A673 (cell line): ENCODE results near the gene ZBTB16. TPM values are rescaled to one million over a fixed set of nuclear protein-coding genes. Genes with fewer than 3 reads are reported as not detected.

Source experiments
- BruUV-seq: library from RNA; stranded (reverse); fragments of 400-500 nt; replicated peaks from 2 replicates; lab custom pipeline; 2021; lab: Mats Ljungman, UMichigan
- CTCF ChIA-PET: fragments of 300-600 bp; sonication (Branson Sonifier 250); formaldehyde crosslinking; loops from one replicate; lab custom pipeline; 2022; ENCODE audit warnings: antibody characterized with exemption; lab: Charles Lee
- POLR2A ChIA-PET: fragments of 300-600 bp; sonication (Branson Sonifier 250); formaldehyde crosslinking; loops from one replicate; lab custom pipeline; 2022; ENCODE audit warnings: antibody characterized with exemption; ENCODE audit not compliant: low non-redundant PET; lab: Charles Lee
- DNase-seq: peaks from one replicate; pipeline ENCODE4 v3.0.0-alpha.2; 2015; ENCODE audit warnings: low spot score
- H3K27ac ChIP-seq: fragments of 200-600 bp; sonication (generic); 2 replicates; pipeline ENCODE4 v1.5.1; 2016; ENCODE audit warnings: mixed run types, low read depth, mild to moderate bottlenecking, mixed read lengths, antibody characterized with exemption, low read length; ENCODE audit not compliant: poor library complexity, severe bottlenecking
- H3K27me3 ChIP-seq: fragments of 200-600 bp; sonication (generic); replicated peaks from 2 replicates; pipeline ENCODE4 v1.6.1; 2017; ENCODE audit warnings: mixed run types, low read depth, mild to moderate bottlenecking, mixed read lengths, antibody characterized with exemption, low read length; ENCODE audit not compliant: insufficient read depth, poor library complexity
- H3K36me3 ChIP-seq: fragments of 200-600 bp; sonication (generic); 2 replicates; pipeline ENCODE4 v1.6.1; 2016; ENCODE audit warnings: mixed run types, mild to moderate bottlenecking, mixed read lengths, antibody characterized with exemption, low read length; ENCODE audit not compliant: insufficient read depth, poor library complexity, severe bottlenecking
- H3K4me1 ChIP-seq: fragments of 200-600 bp; sonication (generic); 2 replicates; pipeline ENCODE4 v1.6.1; 2017; ENCODE audit warnings: mixed run types, mild to moderate bottlenecking, mixed read lengths, antibody characterized with exemption, low read length; ENCODE audit not compliant: insufficient read depth, poor library complexity, severe bottlenecking
- H3K4me3 ChIP-seq: fragments of 200-600 bp; sonication (generic); 2 replicates; pipeline ENCODE4 v1.5.1; 2016; ENCODE audit warnings: low read depth, mixed run types, mild to moderate bottlenecking, mixed read lengths, low read length; ENCODE audit not compliant: poor library complexity, severe bottlenecking
- H3K9me3 ChIP-seq: fragments of 200-600 bp; sonication (generic); 2 replicates; pipeline ENCODE4 v1.6.1; 2016; ENCODE audit warnings: mixed run types, low read depth, mild to moderate bottlenecking, mixed read lengths, antibody characterized with exemption, low read length; ENCODE audit not compliant: poor library complexity, severe bottlenecking
- CTCF ChIP-seq: fragments of 300-800, 200-600 bp; sonication (generic); conservative IDR thresholded peaks from 2 replicates; pipeline ENCODE4 v1.5.1; 2017; ENCODE audit warnings: low read depth, mild to moderate bottlenecking, antibody characterized with exemption, low read length, moderate library complexity, mixed read lengths
- EZH2 ChIP-seq: fragments of 200-600 bp; sonication (generic); IDR thresholded peaks from 2 replicates; pipeline ENCODE4 v1.6.1; 2017; ENCODE audit warnings: borderline replicate concordance, low read depth, mild to moderate bottlenecking, mixed read lengths, antibody characterized with exemption, low read length; ENCODE audit not compliant: poor library complexity, severe bottlenecking
- intact Hi-C: fragments of 100-400 bp; cut with micrococcal nuclease; formaldehyde crosslinking; loops from one replicate; pipeline ENCODE4 v1.10.0; 2022; ENCODE audit not compliant: unreplicated experiment
- total RNA-seq: library from RNA; stranded (reverse); gene quantifications from 2 replicates; pipeline ENCODE4 v1.2.3, GENCODE V29; 2021

ZBTB16 gene
- total RNA-seq, 1 experiment from 2014 or later: 12.0 TPM

DNA sequence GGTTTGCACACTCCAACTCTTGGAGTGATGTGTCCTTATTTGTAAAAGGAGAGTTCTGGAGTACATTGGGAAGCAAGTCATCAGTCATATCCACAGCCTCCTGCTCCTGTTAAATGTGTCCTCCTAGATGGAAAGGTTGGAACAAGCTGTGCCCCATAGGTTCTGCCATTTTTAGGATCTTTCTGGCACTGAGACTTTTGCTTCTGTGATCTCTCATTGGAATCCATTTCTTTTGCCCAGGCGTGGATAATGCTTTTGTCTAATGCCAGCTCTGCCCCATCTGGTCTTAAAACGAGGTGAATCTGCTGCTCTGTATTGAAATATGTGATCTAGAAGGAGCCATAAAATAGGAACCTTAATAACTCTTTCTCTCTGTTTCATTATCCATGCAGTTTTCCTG is 66.4 kb downstream of the ZBTB16 start:
- TF ChIP-seq EZH2 (no peak), CTCF (no peak)
- no peak overlapping the region for H3K27ac ChIP-seq
- ChIA-PET CTCF (no interaction called here), POLR2A (no interaction called here)
- H3K27me3 ChIP-seq: no peaks in the 10 kb centered on the region
- H3K4me3 ChIP-seq: no peak overlapping the region
- intact Hi-C loops: no loop called here
- H3K9me3 ChIP-seq: no peaks in the 10 kb centered on the region
- no peaks in the 10 kb centered on the region for H3K36me3 ChIP-seq
- H3K4me1 ChIP-seq: peaks cover 30% of the 10 kb centered on the region
- no TSS peak for BruUV-seq
- no peak for DNase-seq

- no peak for TF ChIP-seq EZH2
- TF ChIP-seq CTCF: no peak
- Histone ChIP-seq H3K4me3 (no peak overlapping the region), H3K27ac (peak overlapping the region; percentile 25), H3K4me1 (peaks cover 49% of the 10 kb centered on the region), H3K9me3 (peaks cover 8% of the 10 kb centered on the region), H3K27me3 (no peaks in the 10 kb centered on the region), H3K36me3 (no peaks in the 10 kb centered on the region)
- intact Hi-C loops: no loop called here
- CTCF ChIA-PET: interaction anchor here (0.5 kb wide), 1 partner anchor 1488 kb away, joined by 3 read pairs; no protein-coding TSS in a partner anchor
- BruUV-seq: no TSS peak
- POLR2A ChIA-PET: no interaction called here
- DNase-seq: no peak
These were observed 68.9 kb downstream of the ZBTB16 start for GRCh38 chr11:114128399-114128798.

DNA sequence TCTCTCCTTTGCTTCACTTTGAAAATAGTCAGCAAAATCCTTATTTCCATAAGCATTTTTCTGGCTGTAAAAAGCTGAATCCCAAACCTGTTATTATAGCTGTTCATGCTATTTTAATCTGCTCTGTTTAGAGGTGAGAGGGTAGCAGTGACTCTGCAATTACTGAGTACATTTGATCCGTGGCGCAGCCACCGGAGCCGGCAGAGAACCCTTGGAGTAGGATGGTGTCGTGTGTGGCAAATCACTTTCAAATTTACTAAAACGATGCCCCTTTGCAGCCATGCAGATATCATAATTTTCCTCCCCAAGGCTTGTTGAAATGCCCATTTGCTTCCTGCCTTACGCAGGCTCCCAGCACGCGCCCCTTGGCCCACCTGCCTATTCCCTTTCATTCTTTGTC is 69.6 kb downstream of the ZBTB16 start:
- TF ChIP-seq CTCF (no peak), EZH2 (no peak)
- H3K4me1 ChIP-seq: peaks cover 53% of the 10 kb centered on the region
- H3K27ac ChIP-seq: no peak overlapping the region
- H3K27me3 ChIP-seq: no peaks in the 10 kb centered on the region
- ChIA-PET CTCF (interaction anchor here (0.5 kb wide), 1 partner anchor 1487 kb away, joined by 3 read pairs; no protein-coding TSS in a partner anchor), POLR2A (no interaction called here)
- no peaks in the 10 kb centered on the region for H3K36me3 ChIP-seq
- BruUV-seq: no TSS peak
- intact Hi-C loops: no loop called here
- DNase-seq: no peak
- H3K9me3 ChIP-seq: peaks cover 8% of the 10 kb centered on the region
- no peak overlapping the region for H3K4me3 ChIP-seq
